ENCODE data around the gene FHDC1. TPM values are rescaled to one million over a fixed set of nuclear protein-coding genes. Genes with fewer than 3 reads are reported as not detected.

Gene FHDC1
- total RNA-seq, 3 donors from 2014 or later, result 0.05 to 0.11 TPM; not detected in 1

- no peaks in the 10 kb centered on the region for H3K27me3 Mint-ChIP-seq (ENCODE audit: low read depth)
- ATAC-seq, result no peak
Measured at GRCh38 chr4:152975380-152976211, 39.5 kb downstream of the FHDC1 start.

DNA sequence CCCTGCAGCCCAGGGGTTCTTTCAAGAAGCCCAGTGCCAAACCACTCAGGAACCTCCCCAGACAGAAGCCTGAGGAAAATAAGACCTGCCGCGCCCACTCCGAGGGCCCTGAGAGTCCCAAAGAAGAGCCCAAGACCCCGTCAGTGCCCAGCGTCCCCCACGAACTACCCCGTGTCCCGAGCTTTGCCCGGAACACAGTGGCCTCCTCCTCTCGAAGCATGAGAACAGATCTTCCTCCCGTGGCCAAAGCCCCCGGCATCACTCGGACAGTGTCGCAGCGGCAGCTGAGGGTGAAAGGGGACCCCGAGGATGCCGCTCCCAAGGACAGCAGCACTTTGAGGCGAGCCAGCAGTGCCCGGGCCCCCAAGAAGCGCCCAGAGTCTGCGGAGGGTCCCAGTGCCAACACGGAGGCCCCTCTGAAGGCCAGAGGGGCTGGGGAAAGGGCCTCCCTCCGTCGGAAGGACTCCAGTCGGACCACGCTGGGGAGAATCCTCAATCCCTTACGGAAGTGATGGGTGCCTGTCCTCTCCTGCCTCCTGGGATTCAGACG is 40.2 kb downstream of the FHDC1 start:
- no peaks in the 10 kb centered on the region for H3K4me1 Mint-ChIP-seq (ENCODE audit: low read depth)
- DNase-seq, result no peak
- no peaks in the 10 kb centered on the region for H3K27me3 Mint-ChIP-seq (ENCODE audit: low read depth)
- H3K36me3 Mint-ChIP-seq (ENCODE audit: insufficient read depth), result no peaks in the 10 kb centered on the region
- no peak for ATAC-seq
- H3K4me3 Mint-ChIP-seq, result no peak overlapping the region
- H3K9me3 Mint-ChIP-seq, result no peaks in the 10 kb centered on the region

More at GRCh38 chr4:152975380-152976211, 39.5 kb downstream of the FHDC1 start:
- no peaks in the 10 kb centered on the region for H3K9me3 Mint-ChIP-seq
- no peaks in the 10 kb centered on the region for H3K4me1 Mint-ChIP-seq (ENCODE audit: low read depth)
- no peak for DNase-seq
- H3K36me3 Mint-ChIP-seq (ENCODE audit: insufficient read depth), result no peaks in the 10 kb centered on the region
- no peak overlapping the region for H3K4me3 Mint-ChIP-seq

DNA sequence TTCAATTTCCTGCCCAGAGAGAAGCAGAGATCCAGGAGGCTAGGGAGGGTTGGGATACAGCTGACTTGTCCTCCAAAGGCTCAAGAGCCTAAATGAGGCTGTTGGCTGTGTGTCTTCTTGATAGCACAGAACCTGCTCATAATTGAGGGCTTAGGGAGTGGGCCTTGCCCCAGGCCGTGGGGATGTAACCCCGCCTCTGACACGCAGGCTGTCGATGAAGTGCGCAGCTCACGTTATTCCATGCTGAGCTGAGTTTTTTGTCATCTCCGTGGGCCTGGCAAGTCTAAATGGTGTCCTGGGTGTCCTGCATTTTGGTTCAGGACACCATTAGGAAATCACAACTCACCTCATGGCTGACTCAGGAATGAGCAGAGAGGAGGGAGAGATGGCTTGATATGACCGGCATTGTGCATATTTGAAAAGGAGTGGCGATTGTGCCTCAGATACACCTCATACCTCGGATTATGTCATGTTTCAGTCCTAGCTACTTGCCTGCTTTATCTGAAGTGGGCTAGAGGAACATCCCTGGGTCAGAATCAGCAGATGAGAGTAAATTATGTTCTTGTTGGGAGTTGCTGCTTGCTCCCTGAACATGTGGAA is 43.7 kb downstream of the FHDC1 start:
- H3K36me3 Mint-ChIP-seq (ENCODE audit: insufficient read depth), result no peaks in the 10 kb centered on the region

DNA sequence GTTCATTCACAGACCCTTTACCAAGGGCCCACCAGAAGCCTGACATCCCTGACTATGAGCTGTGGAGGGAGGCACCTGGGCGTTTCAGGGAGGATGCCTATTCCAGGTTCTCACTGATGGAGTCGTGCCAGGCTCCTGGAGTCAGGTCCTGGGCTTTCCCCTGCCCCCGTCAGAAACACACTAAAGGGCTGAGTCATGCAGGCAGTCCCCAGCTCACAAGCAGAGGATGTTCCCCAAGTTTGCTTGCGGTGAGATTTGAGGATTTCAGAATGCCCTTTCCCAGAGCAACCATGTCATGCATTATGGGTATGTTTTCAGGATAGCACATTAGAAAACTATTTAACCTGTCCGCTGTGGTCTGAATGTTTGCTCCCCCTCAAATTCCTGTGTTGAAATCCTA is 45.2 kb downstream of the FHDC1 start:
- H3K36me3 Mint-ChIP-seq (ENCODE audit: insufficient read depth), result no peaks in the 10 kb centered on the region
- ATAC-seq (no peak), DNase-seq (no peak)
- no peaks in the 10 kb centered on the region for H3K4me1 Mint-ChIP-seq (ENCODE audit: low read depth)
- peaks cover 2% of the 10 kb centered on the region for H3K27me3 Mint-ChIP-seq (ENCODE audit: low read depth)
- H3K4me3 Mint-ChIP-seq, result no peak overlapping the region
- no peaks in the 10 kb centered on the region for H3K9me3 Mint-ChIP-seq

More for the DNA sequence above, 43.7 kb downstream of the FHDC1 start:
- DNase-seq (no peak), ATAC-seq (no peak)
- H3K9me3 Mint-ChIP-seq, result no peaks in the 10 kb centered on the region
- no peak overlapping the region for H3K4me3 Mint-ChIP-seq
- H3K27me3 Mint-ChIP-seq (ENCODE audit: low read depth), result peaks cover 2% of the 10 kb centered on the region
- no peaks in the 10 kb centered on the region for H3K4me1 Mint-ChIP-seq (ENCODE audit: low read depth)

DNA sequence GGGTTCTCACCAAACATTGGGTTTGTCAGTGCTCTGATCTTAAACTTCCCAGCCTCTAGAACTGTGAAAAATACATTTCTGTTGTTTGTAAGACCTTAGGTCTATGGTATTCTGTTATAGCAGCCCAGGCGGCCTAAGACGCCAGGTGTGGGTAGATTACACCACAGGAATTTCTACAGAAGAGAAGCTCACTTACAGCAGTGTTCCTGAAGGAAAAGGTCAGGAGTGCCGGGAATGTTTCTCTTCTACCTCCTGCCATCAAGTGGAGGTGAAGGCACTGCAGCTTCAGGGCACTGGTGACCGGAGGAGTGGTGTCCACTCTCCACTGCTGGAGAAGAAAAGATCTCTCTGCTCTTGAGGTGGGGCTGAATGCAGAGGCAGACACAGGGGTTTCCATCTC is 45.7 kb downstream of the FHDC1 start:
- Mint-ChIP-seq H3K36me3 (ENCODE audit: insufficient read depth) (no peaks in the 10 kb centered on the region), H3K4me1 (ENCODE audit: low read depth) (no peaks in the 10 kb centered on the region), H3K4me3 (no peak overlapping the region), H3K27me3 (ENCODE audit: low read depth) (peaks cover 2% of the 10 kb centered on the region), H3K9me3 (no peaks in the 10 kb centered on the region)
- DNase-seq (no peak), ATAC-seq (no peak)

DNA sequence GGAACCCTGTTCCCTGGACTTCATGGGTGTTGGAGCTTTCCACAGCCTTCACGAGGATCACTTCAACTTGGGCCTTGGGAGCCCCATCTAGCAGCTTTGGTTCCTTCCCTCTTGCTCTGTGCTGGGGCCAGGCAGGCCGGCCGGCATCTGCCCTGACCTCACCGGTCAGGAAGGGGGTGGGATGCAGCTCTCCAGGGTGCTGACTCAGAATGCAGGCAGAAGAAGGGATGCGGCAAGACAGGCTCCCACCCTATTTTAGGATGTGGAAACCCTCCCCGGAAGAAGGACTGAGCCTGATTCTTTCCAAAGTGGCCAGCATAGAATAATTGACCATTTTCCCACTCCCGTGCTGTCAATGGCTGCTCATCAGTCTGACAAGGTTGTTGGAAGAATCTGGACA is 47.1 kb downstream of the FHDC1 start:
- DNase-seq (no peak), ATAC-seq (no peak)
- H3K9me3 Mint-ChIP-seq, result no peaks in the 10 kb centered on the region
- no peak overlapping the region for H3K4me3 Mint-ChIP-seq
- no peaks in the 10 kb centered on the region for H3K36me3 Mint-ChIP-seq (ENCODE audit: insufficient read depth)
- H3K4me1 Mint-ChIP-seq (ENCODE audit: low read depth), result no peaks in the 10 kb centered on the region
- peaks cover 2% of the 10 kb centered on the region for H3K27me3 Mint-ChIP-seq (ENCODE audit: low read depth)

DNA sequence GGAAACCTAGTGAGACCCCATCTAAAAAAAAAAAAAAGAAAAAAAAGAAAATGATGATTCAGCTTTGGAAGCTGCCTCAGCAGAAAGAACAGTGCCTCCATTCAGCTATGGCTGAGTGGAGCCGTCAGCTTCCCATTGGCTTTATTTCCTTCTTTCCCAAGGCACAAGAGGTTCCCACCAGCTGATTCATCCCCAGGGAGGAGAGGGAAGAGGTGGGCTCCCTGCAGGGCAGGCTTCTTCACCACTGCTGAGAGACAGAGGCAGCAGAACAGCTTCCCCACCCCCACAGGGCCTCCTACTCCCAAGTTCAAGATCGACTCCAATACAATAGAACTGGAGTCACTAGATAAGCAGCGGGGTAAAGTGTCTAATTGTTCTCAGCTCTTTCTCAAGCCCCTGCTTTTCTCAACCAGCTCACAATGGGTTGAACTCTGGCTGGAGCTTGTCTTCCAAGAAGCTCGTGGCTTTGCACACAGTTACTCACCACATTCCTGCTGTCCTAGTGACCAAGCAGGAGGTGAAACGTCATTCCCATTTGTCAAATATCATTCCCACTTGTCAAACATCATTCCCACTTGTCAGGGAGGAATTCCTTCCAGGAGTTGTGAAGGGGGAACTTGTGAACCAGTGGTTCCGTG is 47.8 kb downstream of the FHDC1 start:
- peaks cover 2% of the 10 kb centered on the region for H3K27me3 Mint-ChIP-seq (ENCODE audit: low read depth)
- no peak overlapping the region for H3K4me3 Mint-ChIP-seq
- DNase-seq, result no peak
- no peaks in the 10 kb centered on the region for H3K9me3 Mint-ChIP-seq
- ATAC-seq, result no peak
- no peaks in the 10 kb centered on the region for H3K4me1 Mint-ChIP-seq (ENCODE audit: low read depth)
- no peaks in the 10 kb centered on the region for H3K36me3 Mint-ChIP-seq (ENCODE audit: insufficient read depth)

- no peak overlapping the region for H3K4me3 Mint-ChIP-seq
- no peaks in the 10 kb centered on the region for H3K27me3 Mint-ChIP-seq (ENCODE audit: low read depth)
- DNase-seq (no peak), ATAC-seq (no peak)
- no peaks in the 10 kb centered on the region for H3K9me3 Mint-ChIP-seq
- no peaks in the 10 kb centered on the region for H3K4me1 Mint-ChIP-seq (ENCODE audit: low read depth)
- no peaks in the 10 kb centered on the region for H3K36me3 Mint-ChIP-seq (ENCODE audit: insufficient read depth)
Measured at GRCh38 chr4:152988721-152989553, 52.8 kb downstream of the FHDC1 start.

- DNase-seq (no peak), ATAC-seq (no peak)
- H3K27me3 Mint-ChIP-seq (ENCODE audit: low read depth), result no peaks in the 10 kb centered on the region
- H3K4me3 Mint-ChIP-seq, result no peak overlapping the region
- H3K9me3 Mint-ChIP-seq, result no peaks in the 10 kb centered on the region
- no peaks in the 10 kb centered on the region for H3K4me1 Mint-ChIP-seq (ENCODE audit: low read depth)
- H3K36me3 Mint-ChIP-seq (ENCODE audit: insufficient read depth), result no peaks in the 10 kb centered on the region
Measured at GRCh38 chr4:152989554-152989970, 53.4 kb downstream of the FHDC1 start.

GRCh38 chr4:152990471-152991131 is 54.5 kb downstream of the FHDC1 start:
- Mint-ChIP-seq H3K9me3 (no peaks in the 10 kb centered on the region), H3K4me1 (ENCODE audit: low read depth) (no peaks in the 10 kb centered on the region), H3K4me3 (no peak overlapping the region), H3K36me3 (ENCODE audit: insufficient read depth) (no peaks in the 10 kb centered on the region), H3K27me3 (ENCODE audit: low read depth) (peaks cover 3% of the 10 kb centered on the region)
- DNase-seq (no peak), ATAC-seq (no peak)

GRCh38 chr4:152991398-152991797 is 55.3 kb downstream of the FHDC1 start:
- Mint-ChIP-seq H3K27me3 (ENCODE audit: low read depth) (peaks cover 7% of the 10 kb centered on the region), H3K9me3 (no peaks in the 10 kb centered on the region), H3K36me3 (ENCODE audit: insufficient read depth) (no peaks in the 10 kb centered on the region), H3K4me1 (ENCODE audit: low read depth) (no peaks in the 10 kb centered on the region), H3K4me3 (no peak overlapping the region)
- ATAC-seq (no peak), DNase-seq (no peak)

GRCh38 chr4:152992027-152992426 is 55.9 kb downstream of the FHDC1 start:
- no peak for ATAC-seq
- H3K27me3 Mint-ChIP-seq (ENCODE audit: low read depth), result peaks cover 7% of the 10 kb centered on the region
- H3K4me3 Mint-ChIP-seq, result no peak overlapping the region
- no peaks in the 10 kb centered on the region for H3K9me3 Mint-ChIP-seq
- no peaks in the 10 kb centered on the region for H3K36me3 Mint-ChIP-seq (ENCODE audit: insufficient read depth)
- no peak for DNase-seq
- no peaks in the 10 kb centered on the region for H3K4me1 Mint-ChIP-seq (ENCODE audit: low read depth)

GRCh38 chr4:152992466-152992865 is 56.3 kb downstream of the FHDC1 start:
- ATAC-seq (no peak), DNase-seq (no peak)
- no peaks in the 10 kb centered on the region for H3K9me3 Mint-ChIP-seq
- no peaks in the 10 kb centered on the region for H3K36me3 Mint-ChIP-seq (ENCODE audit: insufficient read depth)
- no peaks in the 10 kb centered on the region for H3K4me1 Mint-ChIP-seq (ENCODE audit: low read depth)
- H3K27me3 Mint-ChIP-seq (ENCODE audit: low read depth), result peaks cover 7% of the 10 kb centered on the region
- no peak overlapping the region for H3K4me3 Mint-ChIP-seq

All from activated T-cell treated with anti-CD3 and anti-CD28 coated beads, Interleukin-2, amount 50 U/mL, for 4 hours (primary cell).